Esophagus squamous epithelium (tissue), 5 donors: ENCODE measurements around the gene TBXA2R. TPM values are rescaled to one million over a fixed set of nuclear protein-coding genes. Genes with fewer than 3 reads are reported as not detected.
"Not testable (repeated sequence)": the region's sequence is repeated elsewhere in the genome, so short reads cannot be mapped to it uniquely, and the experiment has no call there.

Experiments used
- DNase-seq: peaks from one replicate; lab custom pipeline; 2025; lab: John Stamatoyannopoulos, UW
- H3K27ac ChIP-seq, 4 donors: fragments of 200-600 bp; sonication (generic); one replicate each; pipeline ENCODE4 v1.5.1; 2016 to 2019; ENCODE audit warnings: mild to moderate bottlenecking in 1 of 4
- H3K27me3 ChIP-seq, 4 donors: fragments of 200-600 bp; sonication (generic); 1 replicate in 3 of 4; 2 replicates in 1 of 4; pipeline versions ENCODE4 v1.5.1 to v1.6.0; 2017 to 2021; ENCODE audit warnings: antibody characterized with exemption in 1 of 4
- H3K36me3 ChIP-seq, 3 donors: fragments of 200-600 bp; sonication (generic); one replicate each; pipeline ENCODE4 v1.5.1; 2016 to 2019
- H3K4me1 ChIP-seq, 3 donors: fragments of 200-600 bp; sonication (generic); one replicate each; pipeline ENCODE4 v1.5.1; 2017 to 2019
- H3K4me3 ChIP-seq, 4 donors: fragments of 200-600 bp; sonication (generic); 1 replicate in 3 of 4; 2 replicates in 1 of 4; pipeline ENCODE4 v1.5.1; 2016 to 2019; ENCODE audit warnings: mild to moderate bottlenecking in 2 of 4, moderate library complexity in 1 of 4
- H3K9me3 ChIP-seq, 3 donors: fragments of 200-600 bp; sonication (generic); one replicate each; pipeline ENCODE4 v1.5.1; 2016 to 2019
- POLR2A ChIP-seq, 4 donors: fragments of 450-650 bp; IDR thresholded peaks; one replicate each; pipeline ENCODE4 v1.6.1; 2017; ENCODE audit warnings: antibody characterized with exemption in 4 of 4, mild to moderate bottlenecking in 4 of 4, moderate library complexity in 3 of 4
- WGBS, 2 donors: methylation state at CpG; one replicate each; pipeline ENCODE4 v1.1.5; 2018; 5-methylcytosine and 5-hydroxymethylcytosine counted together
- intact Hi-C: fragments of 100-400 bp; cut with DNase I; formaldehyde crosslinking; loops from one replicate; pipeline ENCODE4 v1.15.0; 2022
- total RNA-seq, 4 donors: library from RNA; depleted of rRNA; stranded (reverse); fragments of >200 nt; gene quantifications; one replicate each; pipeline ENCODE4 v1.1.0, GENCODE V29; 2016
- TF ChIP-seq, protein P1 (sequence below), 6 experiments: fragments of 450-650 bp in 4 of 6; fragments of 200-600 bp in 2 of 6; sonication (generic) in 2 of 6; IDR thresholded peaks; one replicate each; pipeline ENCODE4 v1.5.1; 2016 to 2019; ENCODE audit warnings: antibody characterized with exemption in 6 of 6, mild to moderate bottlenecking in 4 of 6, moderate library complexity in 4 of 6
- donor health status: DM: yes; HTN: yes; CAD: no.

The TBXA2R gene
- total RNA-seq, 4 donors from 2014 or later: 0.23 to 1.3 (median 0.45) TPM

DNA sequence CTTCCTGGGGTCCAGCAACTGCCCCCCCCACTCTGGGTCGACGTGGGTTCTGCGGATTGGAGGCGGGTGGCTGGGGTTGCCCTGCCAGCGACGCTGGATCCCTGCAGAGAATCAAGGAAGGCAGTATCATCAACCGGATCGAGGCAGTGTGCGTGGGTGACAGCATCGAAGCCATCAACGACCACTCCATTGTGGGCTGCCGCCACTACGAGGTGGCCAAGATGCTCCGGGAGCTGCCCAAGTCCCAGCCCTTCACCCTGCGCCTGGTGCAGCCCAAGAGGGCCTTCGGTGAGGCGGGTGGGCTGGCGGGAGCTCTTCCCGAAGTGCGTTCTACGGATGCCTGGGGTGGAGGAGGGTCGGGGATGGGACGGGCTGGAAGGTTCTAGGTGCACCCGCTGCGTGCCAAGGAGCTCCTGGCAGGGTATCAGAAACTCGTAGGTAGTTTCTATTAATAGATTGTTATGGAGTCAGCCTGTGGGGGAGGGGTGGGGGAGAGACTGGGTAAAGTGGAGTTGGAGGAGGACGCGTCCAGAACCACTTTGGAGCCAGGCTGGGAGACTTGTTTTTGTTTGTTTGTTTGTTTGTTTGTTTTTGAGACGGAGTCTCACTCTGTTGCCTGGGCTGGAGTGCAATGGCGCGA, 19.8 kb downstream of the TBXA2R start:
- Histone ChIP-seq H3K4me1 (peaks cover 5 to 20% (median 11%) of the 10 kb centered on the region in 3 donors), H3K27me3 (peaks cover 0 to 30% (median 7%) of the 10 kb centered on the region in 4 donors), H3K27ac (peak overlapping the region in 3 of 4 donors; percentile 3 to 42 (median 35)), H3K36me3 (no peaks in the 10 kb centered on the region), H3K9me3 (peaks cover 0 to 4% (median 0%) of the 10 kb centered on the region in 3 donors), H3K4me3 (no peak overlapping the region)
- 53 to 76% methylated on average over 7 to 11 of the region's 31 CpGs for WGBS, 2 donors
- TF ChIP-seq, protein P1, sequence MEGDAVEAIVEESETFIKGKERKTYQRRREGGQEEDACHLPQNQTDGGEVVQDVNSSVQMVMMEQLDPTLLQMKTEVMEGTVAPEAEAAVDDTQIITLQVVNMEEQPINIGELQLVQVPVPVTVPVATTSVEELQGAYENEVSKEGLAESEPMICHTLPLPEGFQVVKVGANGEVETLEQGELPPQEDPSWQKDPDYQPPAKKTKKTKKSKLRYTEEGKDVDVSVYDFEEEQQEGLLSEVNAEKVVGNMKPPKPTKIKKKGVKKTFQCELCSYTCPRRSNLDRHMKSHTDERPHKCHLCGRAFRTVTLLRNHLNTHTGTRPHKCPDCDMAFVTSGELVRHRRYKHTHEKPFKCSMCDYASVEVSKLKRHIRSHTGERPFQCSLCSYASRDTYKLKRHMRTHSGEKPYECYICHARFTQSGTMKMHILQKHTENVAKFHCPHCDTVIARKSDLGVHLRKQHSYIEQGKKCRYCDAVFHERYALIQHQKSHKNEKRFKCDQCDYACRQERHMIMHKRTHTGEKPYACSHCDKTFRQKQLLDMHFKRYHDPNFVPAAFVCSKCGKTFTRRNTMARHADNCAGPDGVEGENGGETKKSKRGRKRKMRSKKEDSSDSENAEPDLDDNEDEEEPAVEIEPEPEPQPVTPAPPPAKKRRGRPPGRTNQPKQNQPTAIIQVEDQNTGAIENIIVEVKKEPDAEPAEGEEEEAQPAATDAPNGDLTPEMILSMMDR (IDR thresholded peaks at IDR 0.05): no peak
- TF ChIP-seq POLR2A (IDR thresholded peaks at IDR 0.05): no peak
- intact Hi-C loops: no loop called here
- DNase-seq: no peak

DNA sequence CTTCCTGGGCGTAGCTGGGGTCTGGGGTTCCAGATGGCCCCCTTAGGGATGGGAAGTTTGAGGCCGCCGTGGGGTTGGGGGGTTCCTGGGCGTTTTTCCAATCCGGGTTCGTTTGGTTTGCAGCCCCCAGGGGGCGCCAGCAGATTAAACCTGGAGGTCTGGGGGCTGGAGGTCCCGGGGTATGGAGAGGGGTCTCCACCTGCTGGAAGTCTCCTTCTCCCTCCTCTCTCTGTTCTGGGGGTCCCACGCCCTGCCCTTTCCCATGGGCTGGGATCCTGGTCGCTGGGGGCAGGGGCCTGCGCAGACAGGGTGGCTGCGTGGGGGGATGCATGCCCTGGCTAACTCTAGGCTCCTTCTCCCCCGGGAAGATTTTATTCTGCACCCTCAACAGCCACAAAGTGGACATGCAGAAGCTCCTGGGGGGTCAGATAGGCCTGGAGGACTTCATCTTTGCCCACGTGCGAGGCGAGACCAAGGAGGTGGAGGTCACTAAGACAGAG, 20.5 kb downstream of the TBXA2R start:
- WGBS, 2 donors: 8 to 10% methylated on average over 2 to 5 of the region's 16 CpGs
- H3K27ac ChIP-seq: peak overlapping the region in 3 of 4 donors; percentile 35 to 66 (median 42)
- no peak for TF ChIP-seq POLR2A (IDR thresholded peaks at IDR 0.05)
- TF ChIP-seq, protein P1 (IDR thresholded peaks at IDR 0.05): peak in 4 of 6 experiments; percentile 31 to 53 (median 40)
- peak overlapping the region in 3 of 4 donors; percentile 40 to 62 (median 43) for H3K4me3 ChIP-seq
- peaks cover 0 to 30% (median 7%) of the 10 kb centered on the region in 4 donors for H3K27me3 ChIP-seq
- no peak for DNase-seq
- H3K9me3 ChIP-seq: peaks cover 0 to 4% (median 0%) of the 10 kb centered on the region in 3 donors
- no peaks in the 10 kb centered on the region for H3K36me3 ChIP-seq
- H3K4me1 ChIP-seq: peaks cover 5 to 20% (median 11%) of the 10 kb centered on the region in 3 donors
- intact Hi-C loops: no loop called here

DNA sequence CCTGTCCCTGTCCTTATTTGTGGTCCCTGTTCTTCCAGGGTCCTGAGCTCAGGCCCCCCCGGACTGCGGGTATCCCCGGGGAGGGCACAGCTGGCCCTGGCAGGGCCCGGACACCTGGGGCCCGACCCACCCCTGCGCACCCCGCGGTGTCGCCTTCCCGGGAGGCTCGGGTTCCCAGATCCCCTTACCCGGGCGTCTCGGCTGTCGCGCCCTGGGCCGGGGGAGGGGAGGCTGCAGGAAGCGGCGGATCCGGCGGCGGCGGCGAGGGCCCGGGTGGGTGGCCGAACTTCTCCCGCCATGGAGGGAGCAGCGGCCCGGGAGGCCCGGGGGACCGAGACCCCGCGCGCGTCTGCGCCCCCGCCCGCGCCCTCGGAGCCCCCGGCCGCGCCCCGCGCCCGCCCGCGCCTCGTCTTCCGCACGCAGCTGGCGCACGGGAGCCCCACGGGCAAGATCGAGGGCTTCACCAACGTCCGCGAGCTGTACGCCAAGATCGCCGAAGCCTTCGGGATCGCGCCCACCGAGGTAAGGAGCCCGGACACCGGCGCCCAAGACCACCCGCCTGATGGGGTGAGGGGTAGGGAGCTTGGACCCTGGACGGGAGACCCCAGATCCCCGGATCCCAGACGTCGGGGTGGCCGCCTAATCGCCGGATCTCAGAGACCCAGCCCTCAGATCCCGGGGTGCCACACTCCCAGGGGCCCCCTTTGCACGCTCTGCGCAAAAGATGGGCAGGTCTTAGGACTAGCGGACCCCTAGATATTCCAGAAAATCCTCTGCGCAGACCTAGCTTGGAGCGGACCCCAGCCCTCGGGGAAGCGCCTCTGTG, 21.2 kb downstream of the TBXA2R start, which contains the start of gene GIPC3:
Gene GIPC3 (plus strand): TSS at position 178 of the 826 bp plus-strand sequence. CDS start 120 bp downstream, at position 298.
- peak within 1 kb of the TSS in 3 of 4 donors; percentile 34 to 66 (median 42) for H3K27ac ChIP-seq
- H3K27me3 ChIP-seq: peaks cover 0 to 30% (median 7%) of the 10 kb centered on the region in 4 donors
- H3K4me3 ChIP-seq: peak within 1 kb of the TSS in 3 of 4 donors; percentile 40 to 62 (median 43)
- peaks cover 5 to 24% (median 11%) of the 10 kb centered on the region in 3 donors for H3K4me1 ChIP-seq
- 0 to 26% methylated on average over 5 to 7 of the region's 84 CpGs for WGBS, 2 donors
- intact Hi-C loops: no loop called here
- H3K9me3 ChIP-seq: no peaks in the 10 kb centered on the region
- TF ChIP-seq, protein P1 (IDR thresholded peaks at IDR 0.05): no peak
- no peak for TF ChIP-seq POLR2A (IDR thresholded peaks at IDR 0.05)
- no peaks in the 10 kb centered on the region for H3K36me3 ChIP-seq
- DNase-seq: no peak

DNA sequence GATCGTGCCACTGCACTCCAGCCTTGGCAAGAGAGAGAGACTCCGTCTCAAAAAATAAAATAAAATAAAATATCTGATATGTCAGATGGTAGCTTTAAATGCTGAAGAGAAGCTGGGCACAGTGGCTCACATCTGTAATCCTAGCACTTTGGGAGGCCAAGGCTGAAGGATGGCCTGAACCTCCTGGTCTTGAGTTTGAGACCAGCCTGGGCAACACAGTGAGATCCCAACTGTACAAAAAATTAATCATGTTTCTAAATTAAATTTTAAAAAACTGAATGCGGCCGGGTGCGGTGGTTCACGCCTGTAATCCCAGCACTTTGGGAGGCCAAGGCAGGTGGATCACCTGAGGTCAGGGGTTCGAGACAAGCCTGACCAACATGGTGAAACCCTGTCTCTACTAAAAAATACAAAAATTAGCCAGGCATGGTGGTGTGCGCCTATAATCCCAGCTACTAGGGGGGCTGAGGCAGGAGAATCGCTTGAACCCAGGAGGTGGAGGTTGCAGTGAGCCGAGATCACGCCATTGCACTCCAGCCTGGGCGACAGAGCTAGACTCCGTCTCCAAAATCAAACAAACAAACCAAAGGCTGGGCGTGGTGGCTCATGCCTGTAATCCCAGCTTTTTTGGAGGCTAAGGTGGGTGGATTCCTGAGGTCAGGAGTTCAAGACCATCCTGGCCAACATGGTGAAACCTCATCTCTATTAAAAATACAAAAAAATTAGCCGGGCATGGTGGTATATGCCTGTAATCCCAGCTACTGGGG, 22.5 kb downstream of the TBXA2R start:
- DNase-seq, H3K36me3 ChIP-seq, H3K4me3 ChIP-seq, H3K27ac ChIP-seq, H3K9me3 ChIP-seq, intact Hi-C loops: not testable (repeated sequence)
- H3K4me1 ChIP-seq: peaks cover 5 to 31% (median 11%) of the 10 kb centered on the region in 3 donors
- peaks cover 0 to 30% (median 7%) of the 10 kb centered on the region in 4 donors for H3K27me3 ChIP-seq
- WGBS, 2 donors: 79 to 82% methylated on average over 11 to 15 of the region's 15 CpGs

DNA sequence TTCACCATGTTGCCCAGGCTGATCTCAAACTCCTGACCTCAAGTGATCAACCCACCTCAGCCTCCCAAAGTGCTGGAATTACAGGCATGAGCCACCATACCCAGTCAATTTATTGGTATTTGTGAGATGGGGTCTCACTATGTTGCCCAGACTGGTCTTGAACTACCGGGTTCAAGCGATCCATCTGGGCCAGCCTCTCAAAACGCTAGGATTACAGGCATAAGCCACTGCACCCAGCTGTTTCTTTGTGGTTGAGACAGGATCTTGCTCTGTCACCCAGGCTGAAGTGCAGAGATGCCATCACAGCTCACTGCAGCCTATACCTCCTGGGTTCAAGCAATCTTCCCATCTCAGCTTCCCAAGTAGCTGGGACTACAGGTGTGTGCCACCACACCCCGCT, 24.9 kb downstream of the TBXA2R start:
- WGBS, 2 donors: 75 to 81% methylated on average over 2 to 3 of the region's 4 CpGs
- H3K9me3 ChIP-seq, intact Hi-C loops, H3K4me3 ChIP-seq, DNase-seq, H3K36me3 ChIP-seq: not testable (repeated sequence)
- Histone ChIP-seq H3K27me3 (peaks cover 0 to 26% (median 7%) of the 10 kb centered on the region in 4 donors), H3K4me1 (peaks cover 6 to 45% (median 17%) of the 10 kb centered on the region in 3 donors), H3K27ac (peak overlapping the region in 1 of 4 donors; percentile 4)
